Uterus (tissue), 2 donors: ENCODE data around the gene TMEM156.

Experiments used
- CTCF ChIP-seq, 4 experiments: fragments of 200-600 bp in 2 of 4; fragments of 450-650 bp in 2 of 4; sonication (generic) in 2 of 4; IDR thresholded peaks; one replicate each; pipeline ENCODE4 v1.5.1; 2016 to 2019; ENCODE audit warnings: antibody characterized with exemption in 4 of 4, mild to moderate bottlenecking in 2 of 4, moderate library complexity in 1 of 4
- POLR2A ChIP-seq, 2 donors: fragments of 450-650 bp; IDR thresholded peaks; one replicate each; pipeline ENCODE4 v1.6.1; 2016; ENCODE audit warnings: antibody characterized with exemption in 2 of 2, mild to moderate bottlenecking in 1 of 2, moderate library complexity in 1 of 2

GRCh38 chr4:39063430-39063829, 31.2 kb upstream of the TMEM156 start:
- TF ChIP-seq CTCF (IDR thresholded peaks at IDR 0.05) = no peak
- TF ChIP-seq POLR2A (IDR thresholded peaks at IDR 0.05) = no peak
